Prostate gland (tissue), 2 donors: ENCODE measurements around the gene AANAT.

Experiments used
- CTCF ChIP-seq, 4 experiments: fragments of 200-600 bp in 2 of 4; fragments of 450-650 bp in 2 of 4; sonication (generic) in 2 of 4; IDR thresholded peaks; 1 replicate in 3 of 4; 2 replicates in 1 of 4; pipeline ENCODE4 v1.5.1; 2016 to 2019; ENCODE audit warnings: antibody characterized with exemption in 4 of 4, mild to moderate bottlenecking in 2 of 4, moderate library complexity in 2 of 4
- POLR2AphosphoS5 ChIP-seq: sonication (generic); formaldehyde crosslinking; IDR thresholded peaks from one replicate; pipeline ENCODE4 v1.6.1; 2017; ENCODE audit warnings: antibody characterized with exemption

- TF ChIP-seq CTCF (IDR thresholded peaks at IDR 0.05): peak; percentile 88 to 98 (median 96)
- TF ChIP-seq POLR2AphosphoS5: peak; percentile 48
Observed at GRCh38 chr17:76506408-76507345, 39.3 kb downstream of the AANAT start.
